ENCODE data around the gene KDM7A. TPM values are rescaled to one million over a fixed set of nuclear protein-coding genes. Genes with fewer than 3 reads are reported as not detected.
"Not testable (repeated sequence)": the region's sequence is repeated elsewhere in the genome, so short reads cannot be mapped to it uniquely, and the experiment has no call there.

Gene KDM7A
- total RNA-seq, 1 donor from 2014 or later = 10.9 TPM

- DNase-seq (ENCODE audit: low read depth in 2 of 2) = not testable (repeated sequence)
These were observed 26.2 kb upstream of the KDM7A start for GRCh38 chr7:140202942-140203341.

- DNase-seq (ENCODE audit: low read depth in 2 of 2) = no peak
These were observed 24.6 kb upstream of the KDM7A start for GRCh38 chr7:140201393-140201792.

GRCh38 chr7:140200061-140200989 lies 23.5 kb upstream of the KDM7A start:
- peak; percentile 78 to 80 for DNase-seq (ENCODE audit: low read depth in 2 of 2)

GRCh38 chr7:140197938-140198337 lies 21.2 kb upstream of the KDM7A start:
- DNase-seq (ENCODE audit: low read depth in 2 of 2) = no peak

- DNase-seq (ENCODE audit: low read depth in 2 of 2) = no peak
These were observed 20.6 kb upstream of the KDM7A start for GRCh38 chr7:140197218-140197890.

- no peak for DNase-seq (ENCODE audit: low read depth in 2 of 2)
These were observed 19.8 kb upstream of the KDM7A start for GRCh38 chr7:140196361-140197217.

GRCh38 chr7:140195859-140196258 lies 19.1 kb upstream of the KDM7A start:
- no peak for DNase-seq (ENCODE audit: low read depth in 2 of 2)

GRCh38 chr7:140192620-140193019 lies 15.8 kb upstream of the KDM7A start:
- DNase-seq (ENCODE audit: low read depth in 2 of 2) = no peak

- no peak for DNase-seq (ENCODE audit: low read depth in 2 of 2)
These were observed 15.4 kb upstream of the KDM7A start for GRCh38 chr7:140192176-140192575.

- no peak for DNase-seq (ENCODE audit: low read depth in 2 of 2)
These were observed 13.8 kb upstream of the KDM7A start for GRCh38 chr7:140190588-140190987.

- DNase-seq (ENCODE audit: low read depth in 2 of 2) = peak in 1 of 2 donors; percentile 64
These were observed 13.1 kb upstream of the KDM7A start for GRCh38 chr7:140189917-140190316.

- DNase-seq (ENCODE audit: low read depth in 2 of 2) = no peak
These were observed 6.1 kb upstream of the KDM7A start for GRCh38 chr7:140182917-140183316.

GRCh38 chr7:140179339-140179738 lies 2.6 kb upstream of the KDM7A start:
- DNase-seq (ENCODE audit: low read depth in 2 of 2) = no peak

GRCh38 chr7:140176122-140176701 lies 571 bp downstream of the KDM7A start:
- DNase-seq (ENCODE audit: low read depth in 2 of 2) = peak; percentile 28 to 43

GRCh38 chr7:140175221-140176121 lies 1.3 kb downstream of the KDM7A start:
- DNase-seq (ENCODE audit: low read depth in 2 of 2) = peak; percentile 92 to 94

GRCh38 chr7:140174217-140174616 lies 2.6 kb downstream of the KDM7A start:
- DNase-seq (ENCODE audit: low read depth in 2 of 2) = peak in 1 of 2 donors; percentile 12

- no peak for DNase-seq (ENCODE audit: low read depth in 2 of 2)
These were observed 6.4 kb downstream of the KDM7A start for GRCh38 chr7:140170375-140170774.

GRCh38 chr7:140168816-140169215 lies 8.0 kb downstream of the KDM7A start:
- no peak for DNase-seq (ENCODE audit: low read depth in 2 of 2)

- DNase-seq (ENCODE audit: low read depth in 2 of 2) = peak in 1 of 2 donors; percentile 57
These were observed 11.4 kb downstream of the KDM7A start for GRCh38 chr7:140165422-140165821.

- not testable (repeated sequence) for DNase-seq (ENCODE audit: low read depth in 2 of 2)
These were observed 14.7 kb downstream of the KDM7A start for GRCh38 chr7:140162081-140162480.
